GM19438 (cell line): ENCODE measurements around the gene BANP.
"Not testable (repeated sequence)": the region's sequence is repeated elsewhere in the genome, so short reads cannot be mapped to it uniquely, and the experiment has no call there.

Experiments
- ATAC-seq: cut with Tn5 transposase; IDR thresholded peaks from one replicate; pipeline ENCODE4 v1.9.1; 2021; ENCODE audit warnings: low read depth; ENCODE audit not compliant: unreplicated experiment

The BANP gene

GRCh38 chr16:88094253-88094575, 143.0 kb downstream of the BANP start:
- ATAC-seq: not testable (repeated sequence)

DNA sequence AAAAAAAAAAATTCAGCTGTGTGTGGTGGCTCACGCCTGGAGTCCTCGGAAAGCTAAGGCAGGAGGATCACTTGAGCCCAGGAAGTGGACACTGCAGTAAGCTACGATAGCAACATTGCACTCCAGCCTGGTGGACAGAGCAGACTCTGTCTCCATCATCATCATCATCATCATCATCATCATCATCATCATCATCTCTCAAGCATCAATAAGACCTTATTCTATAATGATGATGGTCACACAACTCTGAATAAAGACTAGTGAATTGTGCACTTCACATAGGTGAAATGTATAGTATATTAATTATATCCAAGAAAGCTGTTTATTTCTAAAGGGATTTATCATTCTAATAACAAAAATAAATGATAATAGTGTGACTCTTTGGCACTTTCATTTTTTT, 143.7 kb downstream of the BANP start:
- not testable (repeated sequence) for ATAC-seq

GRCh38 chr16:88096659-88097058, 145.4 kb downstream of the BANP start:
- not testable (repeated sequence) for ATAC-seq

DNA sequence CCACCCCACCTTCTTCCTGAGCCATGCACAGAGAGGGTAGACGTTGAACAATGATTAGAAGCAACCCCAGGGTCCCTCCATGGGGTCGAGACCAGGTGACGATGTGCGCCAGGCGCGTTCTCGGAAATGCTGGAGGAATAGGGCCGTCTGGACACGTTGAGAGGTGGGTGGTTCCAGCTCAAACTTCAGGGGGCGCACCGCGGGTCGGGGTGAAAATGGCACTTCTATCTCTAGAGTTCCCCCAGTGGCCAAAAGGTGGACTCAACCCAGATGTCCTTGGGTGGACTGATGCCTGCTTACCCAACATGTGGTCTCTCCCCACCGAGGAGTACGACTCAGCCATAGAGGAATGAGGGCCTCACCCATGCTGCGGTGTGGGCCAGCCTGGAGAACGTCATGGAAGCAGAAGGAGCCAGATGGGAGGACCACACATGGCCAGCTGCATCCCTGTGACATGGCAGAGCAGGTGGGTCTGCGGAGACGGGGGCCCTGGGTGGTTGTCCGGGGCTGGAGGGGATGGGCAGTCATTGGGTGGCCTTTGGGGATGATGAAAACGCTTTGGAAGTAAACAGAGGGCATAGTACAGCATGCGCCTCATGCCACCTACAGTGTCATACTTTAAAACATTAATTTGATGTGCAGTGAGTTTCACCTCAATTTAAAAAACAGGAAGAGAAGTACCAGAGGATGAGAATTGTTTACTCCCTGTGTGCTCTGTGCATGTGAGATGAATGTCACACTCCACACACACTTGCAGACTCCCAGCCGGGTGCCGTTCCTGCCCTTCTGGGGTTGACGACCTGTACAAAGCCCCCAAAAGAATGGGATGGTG, 147.7 kb downstream of the BANP start:
- not testable (repeated sequence) for ATAC-seq

GRCh38 chr16:88099563-88099890, 148.3 kb downstream of the BANP start:
- no peak for ATAC-seq

- not testable (repeated sequence) for ATAC-seq
Measured at GRCh38 chr16:88099956-88100355, 148.7 kb downstream of the BANP start.

- not testable (repeated sequence) for ATAC-seq
Measured at GRCh38 chr16:88100801-88101622, 149.8 kb downstream of the BANP start.

DNA sequence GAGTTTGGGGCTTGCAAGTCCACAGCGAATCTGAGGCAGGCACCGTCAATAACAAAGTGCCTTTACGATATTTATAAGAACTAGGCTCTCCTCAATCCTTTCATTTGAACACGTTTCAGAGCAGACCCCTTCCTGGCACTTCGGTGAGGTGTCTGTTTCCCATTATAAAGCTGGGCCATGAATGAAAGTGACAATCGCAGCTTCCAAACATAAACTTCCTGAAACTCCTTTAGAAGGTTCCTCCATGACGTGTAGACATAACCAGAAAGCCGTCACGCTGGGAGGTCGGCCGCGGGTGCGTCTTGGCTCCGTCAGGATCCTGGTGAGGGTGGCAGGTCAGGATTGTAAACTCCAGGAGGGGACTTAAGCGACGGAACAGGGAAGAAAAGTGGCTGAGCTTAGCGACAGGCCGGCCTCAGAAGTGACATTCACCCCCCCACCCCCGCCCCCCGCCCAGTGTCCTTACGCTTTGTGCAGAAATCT, 150.4 kb downstream of the BANP start:
- ATAC-seq: not testable (repeated sequence)

- no peak for ATAC-seq
Measured at GRCh38 chr16:88102597-88102996, 151.4 kb downstream of the BANP start.

- no peak for ATAC-seq
Measured at GRCh38 chr16:88103011-88103410, 151.8 kb downstream of the BANP start.

DNA sequence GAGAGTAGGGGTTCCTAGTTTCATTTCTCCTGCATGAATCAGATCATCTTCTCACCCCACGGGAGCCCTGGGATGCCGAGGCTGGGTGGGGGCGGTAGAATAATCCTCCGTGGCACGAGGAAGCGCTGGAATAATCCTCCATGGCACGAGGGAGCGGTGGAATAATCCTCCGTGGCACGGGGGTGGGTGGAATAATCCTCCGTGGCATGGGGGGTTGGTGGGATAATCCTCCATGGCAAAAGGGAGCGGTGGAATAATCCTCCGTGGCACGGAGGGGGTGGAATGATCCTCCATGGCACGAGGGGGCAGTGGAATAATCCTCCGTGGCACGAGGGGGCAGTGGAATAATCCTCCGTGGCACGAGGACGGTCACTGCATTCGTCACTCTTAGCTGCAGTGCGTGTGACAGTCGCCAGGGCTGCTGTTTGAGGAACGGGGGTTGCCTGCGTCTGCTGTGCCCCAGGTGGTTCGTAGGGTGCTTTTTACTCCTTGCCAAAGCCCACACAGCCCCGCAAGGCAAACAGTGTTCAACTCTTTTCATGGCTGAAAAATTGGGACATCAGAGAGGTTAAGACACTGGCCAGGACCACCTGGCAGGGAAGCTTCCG, 152.5 kb downstream of the BANP start:
- ATAC-seq: no peak

DNA sequence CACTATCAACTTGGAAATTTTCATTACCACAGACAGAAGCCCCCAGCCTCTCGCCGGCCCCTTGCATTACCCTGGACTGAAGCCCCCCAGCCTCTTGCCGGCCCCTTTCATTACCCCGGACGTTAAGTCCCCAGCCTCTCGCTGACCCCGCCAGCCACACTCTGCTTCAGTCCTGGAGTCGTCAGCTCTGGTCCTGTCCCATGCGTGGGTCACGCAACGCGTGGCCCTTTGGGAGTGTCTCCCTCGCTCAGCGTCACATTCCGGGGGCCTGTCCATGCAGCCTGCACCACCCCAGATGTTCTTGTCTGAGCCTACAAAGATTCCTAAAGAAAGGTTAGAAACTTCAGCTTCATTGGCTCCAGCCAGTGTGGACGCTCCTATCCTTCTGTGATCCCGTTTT, 153.1 kb downstream of the BANP start:
- ATAC-seq: not testable (repeated sequence)

DNA sequence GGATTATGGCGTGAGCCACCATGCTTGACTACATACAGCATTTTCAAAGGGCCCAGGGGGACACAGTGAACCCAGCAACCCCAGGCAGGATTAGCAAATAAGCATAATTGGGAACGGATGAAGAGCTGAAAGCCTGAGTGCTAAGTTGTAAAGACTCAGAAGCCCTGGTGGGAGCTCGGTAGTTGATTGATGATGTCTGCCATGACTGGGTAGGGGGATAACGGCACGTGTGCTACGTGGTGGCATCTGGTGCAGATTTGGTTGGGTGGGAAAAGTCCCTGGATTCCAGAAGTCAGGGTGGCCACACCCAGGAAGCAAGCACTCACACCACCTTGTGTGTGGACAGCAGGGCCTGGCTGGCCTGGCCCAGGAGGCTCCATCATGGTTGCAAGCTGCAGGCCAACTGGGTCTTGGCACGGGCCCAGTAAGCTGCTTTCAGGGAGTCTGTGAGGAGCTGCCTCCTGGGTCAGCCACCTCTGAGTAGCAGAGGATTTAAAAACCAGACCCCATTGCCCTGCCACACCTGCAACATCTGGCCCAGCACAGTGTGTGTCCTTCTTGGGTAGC, 154.4 kb downstream of the BANP start:
- not testable (repeated sequence) for ATAC-seq

DNA sequence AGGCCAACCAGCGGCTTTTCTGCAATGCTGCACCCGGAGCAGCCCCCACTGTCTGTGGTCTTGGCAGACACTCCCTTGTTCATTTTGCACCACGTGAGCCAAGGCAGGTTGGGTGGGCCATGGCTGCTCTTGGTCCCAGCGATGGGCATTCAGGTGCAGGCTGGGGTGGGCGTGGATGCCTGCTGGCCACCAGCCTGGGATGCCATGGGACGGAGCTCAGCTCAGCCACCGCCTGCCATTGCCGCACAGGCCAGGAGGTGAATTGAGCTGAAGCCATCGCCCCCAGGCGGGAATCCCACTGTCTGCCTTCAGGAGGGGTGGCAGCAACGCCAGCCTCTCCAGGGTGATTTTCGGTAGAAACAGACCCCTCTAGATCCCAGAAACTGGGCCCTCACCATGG, 155.3 kb downstream of the BANP start:
- not testable (repeated sequence) for ATAC-seq

DNA sequence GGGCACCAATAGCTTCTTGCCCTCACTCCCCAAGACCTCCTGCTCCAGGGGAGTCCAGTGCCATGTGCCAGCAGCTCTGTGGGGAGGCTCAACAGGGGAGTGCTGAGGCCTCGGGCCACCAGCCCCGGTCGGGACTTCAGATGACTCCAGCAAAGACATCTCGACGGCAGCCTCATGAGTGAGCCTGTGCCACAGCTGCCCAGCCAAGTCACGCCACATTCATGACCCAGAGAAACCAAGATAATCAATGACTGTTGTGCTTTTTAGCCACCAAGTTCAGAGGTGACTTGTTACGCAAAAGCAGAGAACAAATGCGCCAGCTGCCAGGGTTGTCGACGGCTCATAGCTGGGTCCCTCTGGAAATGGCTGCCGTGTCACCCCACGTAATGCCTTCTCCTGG, 157.5 kb downstream of the BANP start:
- no peak for ATAC-seq

DNA sequence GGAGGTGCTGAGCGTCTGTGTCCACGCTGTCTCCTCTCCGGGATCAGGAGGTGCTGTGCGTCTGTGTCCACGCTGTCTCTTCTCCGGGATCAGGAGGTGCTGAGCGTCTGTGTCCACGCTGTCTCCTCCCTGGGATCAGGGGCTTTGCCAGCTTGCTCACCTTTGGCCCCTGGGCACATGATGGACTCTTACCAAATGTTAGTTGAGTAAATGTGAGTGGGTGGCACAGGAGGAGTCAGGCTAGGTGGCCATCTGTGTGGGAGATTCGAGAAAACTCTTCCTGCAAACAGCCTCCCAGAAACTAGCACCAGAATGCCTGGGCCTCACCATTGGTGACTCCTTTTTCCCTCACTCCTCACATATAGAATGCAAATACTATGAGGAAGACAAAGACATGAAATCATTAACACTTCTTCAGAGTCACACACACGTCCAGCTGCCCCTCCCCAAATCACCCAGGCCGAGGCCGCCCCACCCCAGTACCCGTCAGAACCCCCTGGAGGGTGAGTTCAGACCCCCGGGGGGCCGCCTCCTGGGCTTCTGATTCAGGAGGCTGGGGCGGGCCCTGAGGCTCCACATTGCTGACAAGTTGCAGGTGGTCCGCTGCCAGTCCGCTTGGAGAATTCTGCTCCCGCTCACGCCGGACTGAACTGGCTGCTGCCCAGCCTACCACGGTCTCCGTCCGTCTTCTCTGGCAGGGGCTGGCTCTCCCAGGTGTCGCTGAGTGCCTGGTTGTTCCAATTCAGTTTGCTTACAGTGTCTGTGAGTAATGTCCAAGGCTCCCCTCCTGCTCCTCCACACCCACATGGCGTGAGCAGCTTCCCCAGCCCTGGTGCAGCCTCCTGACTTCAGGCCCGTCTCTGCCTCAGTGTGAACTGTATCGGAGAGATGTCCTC, 158.7 kb downstream of the BANP start:
- not testable (repeated sequence) for ATAC-seq

DNA sequence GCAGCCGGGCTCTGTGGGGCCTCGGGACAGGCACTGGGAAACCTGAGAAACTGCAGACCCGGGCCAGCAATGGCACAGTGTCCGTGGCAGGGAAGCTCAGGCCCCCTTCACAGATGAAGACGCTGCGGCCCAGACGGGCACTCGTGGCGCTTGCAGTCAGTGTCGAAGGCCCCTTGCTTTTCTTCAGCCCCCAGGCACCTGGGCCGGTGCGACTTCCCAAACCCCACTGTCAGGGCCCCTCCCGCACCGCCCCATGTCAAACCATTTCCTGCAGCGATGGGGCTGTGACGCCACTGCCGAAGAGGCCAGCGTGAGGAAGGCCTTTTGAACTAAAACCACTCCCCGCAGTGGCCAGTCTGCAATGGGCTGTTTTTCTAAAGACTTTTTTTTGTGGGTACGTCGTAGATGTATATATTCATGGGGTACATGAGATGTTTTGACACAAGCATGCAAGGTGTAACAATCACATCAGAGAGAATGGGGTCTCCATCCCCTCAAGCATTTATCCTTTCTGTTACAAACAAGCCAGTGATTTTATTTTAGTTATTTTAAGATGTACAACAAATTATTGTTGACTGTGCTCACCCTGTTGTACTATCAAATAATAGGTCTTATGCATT, 159.8 kb downstream of the BANP start:
- not testable (repeated sequence) for ATAC-seq

DNA sequence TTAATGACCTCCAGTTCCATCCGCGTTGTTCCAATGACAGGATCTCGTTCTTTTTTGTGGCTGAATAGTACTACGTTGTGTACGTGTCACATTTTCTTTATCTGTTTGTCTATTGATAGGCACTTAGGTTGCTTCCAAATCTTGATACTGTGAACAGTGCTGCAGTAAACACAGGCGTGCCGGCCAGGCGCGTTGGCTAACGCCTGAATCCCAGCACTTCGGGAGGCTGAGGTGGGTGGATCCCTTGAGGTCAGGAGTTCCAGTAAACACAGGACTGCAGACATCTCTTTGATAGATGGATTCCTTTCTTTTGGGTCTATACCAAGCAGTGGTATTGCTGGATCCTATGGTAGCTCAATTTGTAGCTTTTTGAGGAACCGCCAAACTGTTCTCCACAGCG, 160.7 kb downstream of the BANP start:
- not testable (repeated sequence) for ATAC-seq

DNA sequence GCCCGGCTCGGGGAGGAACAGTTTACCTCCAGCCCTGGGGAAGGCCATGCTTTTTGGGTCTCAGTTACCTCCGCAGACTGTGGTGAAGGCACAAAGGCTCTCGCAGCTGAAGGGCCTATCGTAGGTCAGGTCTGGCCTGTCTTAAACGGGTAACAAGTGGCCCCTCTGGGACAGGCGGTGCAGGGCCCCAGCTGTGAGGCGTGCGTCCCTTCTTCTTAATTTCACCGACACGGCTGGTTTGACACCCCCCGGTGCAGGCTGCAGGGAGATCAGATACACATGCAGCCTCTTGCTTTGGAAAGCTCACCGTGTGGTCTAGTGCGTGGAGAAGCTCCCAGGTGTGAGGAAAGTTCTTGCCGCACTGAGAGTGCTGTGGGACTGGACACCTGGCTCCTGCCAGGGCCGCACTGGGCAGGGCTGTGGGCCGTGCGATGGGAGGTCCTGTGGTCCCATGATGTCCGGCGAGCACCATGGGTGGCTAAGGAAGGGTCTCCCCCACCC, 162.4 kb downstream of the BANP start:
- ATAC-seq: no peak
